ENCODE measurements around the gene FBXW8.

FBXW8 gene

DNA sequence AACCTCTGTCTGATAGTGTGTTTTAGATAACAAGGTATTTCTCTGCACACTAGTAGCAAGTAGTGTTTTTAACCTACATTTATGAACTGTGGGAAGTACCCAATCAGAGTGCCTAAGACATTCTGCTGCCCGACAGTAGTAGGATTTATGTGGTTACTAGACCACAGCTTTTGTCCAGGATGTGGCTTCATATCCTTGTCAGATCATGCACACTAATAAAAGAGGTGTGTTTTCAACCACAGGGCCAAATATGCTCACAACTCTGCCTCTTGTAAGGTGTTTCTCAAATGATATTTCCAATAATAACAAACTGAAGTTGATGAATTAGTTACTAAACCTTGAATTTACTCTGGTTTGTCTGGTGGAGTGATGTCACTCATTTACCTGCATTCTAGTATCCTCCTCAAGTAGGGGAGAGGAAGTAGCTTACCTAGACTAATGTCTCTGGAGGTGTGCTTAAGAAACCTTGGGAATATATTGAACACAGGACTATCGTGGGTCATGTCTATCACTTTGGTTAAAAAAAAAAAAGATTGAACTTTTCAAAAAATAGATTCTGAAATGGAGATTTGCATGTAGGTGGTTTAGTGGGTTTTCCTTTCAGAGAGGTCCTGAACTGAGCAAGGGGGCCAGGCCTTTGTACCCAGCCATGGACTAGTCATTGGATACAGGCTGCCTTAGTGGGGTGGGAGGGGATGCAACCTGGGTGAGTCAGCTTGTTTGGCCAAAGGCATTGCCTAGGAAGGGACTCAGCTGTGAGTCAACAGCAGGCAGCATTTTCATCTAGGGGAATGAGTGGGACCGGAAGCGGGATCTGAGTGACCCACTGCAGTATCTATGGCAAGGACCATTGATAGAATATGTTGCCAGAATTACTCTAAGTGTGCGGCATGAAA, 14.1 kb downstream of the FBXW8 start:
- DNase-seq (ENCODE audit: low read depth), result no peak

DNA sequence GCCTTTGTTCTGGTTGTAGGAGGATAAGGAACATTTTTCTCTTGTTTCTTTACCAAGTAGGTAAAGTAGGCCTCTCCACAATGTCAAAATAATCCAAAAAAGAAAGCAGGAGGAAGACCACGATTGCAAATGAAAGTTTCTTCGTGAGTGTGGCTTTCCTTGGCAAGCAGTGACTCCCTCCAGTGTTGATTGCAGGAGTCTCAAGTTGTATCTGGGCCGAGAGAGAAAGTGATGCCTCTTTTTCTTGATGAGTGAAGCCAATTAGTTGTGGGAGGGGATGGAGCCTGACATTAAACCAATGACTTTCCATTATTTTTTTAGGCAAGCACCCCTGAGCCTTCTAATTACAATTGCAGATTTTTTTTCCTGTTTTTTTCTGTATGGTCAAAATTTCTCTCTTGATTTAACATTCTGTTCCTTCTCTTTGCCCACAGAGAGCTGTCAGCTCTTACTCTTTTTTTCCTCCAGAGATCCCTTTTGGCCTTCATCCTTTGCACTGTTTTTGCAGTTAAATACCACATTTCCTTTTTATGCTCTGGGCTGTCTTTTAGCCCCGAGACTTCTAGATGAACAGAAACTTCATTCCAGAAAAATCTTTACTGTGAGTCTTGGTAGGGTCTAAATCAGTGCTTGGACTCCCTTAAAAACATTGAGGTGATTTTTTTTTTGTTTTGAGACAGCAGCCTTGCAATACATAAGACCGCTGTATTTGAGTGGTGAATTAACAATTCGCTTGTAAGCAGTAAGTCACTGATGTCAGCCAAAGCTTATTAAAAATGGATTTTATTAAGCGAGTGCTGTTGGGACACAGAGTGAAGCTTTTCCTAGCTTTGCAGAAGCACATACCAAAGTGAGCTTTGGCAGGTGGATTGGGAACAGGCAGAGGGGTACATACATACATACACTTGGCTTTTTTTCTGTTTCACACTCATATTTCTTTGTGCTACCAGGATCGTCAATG, 15.8 kb downstream of the FBXW8 start:
- DNase-seq (ENCODE audit: low read depth), result no peak

DNA sequence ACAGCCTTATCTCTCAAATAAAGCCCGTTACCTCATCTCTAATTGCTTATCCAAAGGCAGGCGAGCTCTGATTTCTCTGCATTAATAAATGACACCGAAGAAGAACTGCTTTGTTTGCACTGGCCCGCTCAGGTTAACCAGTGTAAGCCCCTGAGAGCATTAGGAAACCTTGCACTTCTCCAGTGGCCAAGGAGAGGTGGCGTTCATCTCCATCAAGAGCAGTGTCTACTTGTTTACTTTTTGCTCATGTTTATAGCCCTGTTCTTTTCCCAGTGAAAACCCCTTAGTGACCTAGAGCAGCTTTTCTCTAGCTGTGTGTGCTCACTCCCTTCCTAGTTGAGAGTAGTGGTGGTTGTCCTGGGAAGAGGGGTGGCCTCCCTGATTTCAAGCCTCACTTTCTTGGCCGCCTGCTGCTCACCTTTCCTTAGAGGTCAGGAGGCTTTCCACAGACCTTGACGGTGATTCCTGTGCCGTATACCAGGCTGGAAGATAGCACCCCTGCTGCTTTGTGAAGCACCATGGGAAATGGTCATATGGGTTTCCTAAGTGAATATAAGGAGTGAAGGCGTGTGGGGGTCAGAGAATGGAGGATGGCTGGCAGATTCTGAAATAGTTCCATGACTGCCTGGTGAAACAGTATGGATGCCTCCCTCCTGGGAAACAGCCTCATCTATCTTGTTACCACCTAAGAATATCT, 16.6 kb downstream of the FBXW8 start:
- DNase-seq (ENCODE audit: low read depth), result no peak

DNA sequence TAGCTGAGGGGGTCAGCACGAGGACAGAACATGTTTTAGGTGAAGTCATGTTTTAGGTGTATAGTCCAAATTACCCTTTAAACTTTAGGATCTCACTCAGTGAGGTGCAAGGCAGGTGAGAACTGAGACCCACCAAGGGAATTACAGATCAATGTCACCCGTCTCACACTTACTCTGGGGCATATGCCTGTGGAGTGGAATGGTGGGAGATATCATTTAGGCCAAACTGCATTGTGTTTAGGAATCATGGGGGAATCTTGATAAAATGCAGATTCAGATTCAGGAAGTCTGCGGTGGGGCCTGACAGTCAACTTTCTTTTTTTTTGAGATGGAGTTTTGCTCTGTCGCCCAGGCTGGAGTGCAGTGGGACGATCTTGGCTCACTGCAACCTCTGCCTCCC, 17.8 kb downstream of the FBXW8 start:
- no peak for DNase-seq (ENCODE audit: low read depth)

DNA sequence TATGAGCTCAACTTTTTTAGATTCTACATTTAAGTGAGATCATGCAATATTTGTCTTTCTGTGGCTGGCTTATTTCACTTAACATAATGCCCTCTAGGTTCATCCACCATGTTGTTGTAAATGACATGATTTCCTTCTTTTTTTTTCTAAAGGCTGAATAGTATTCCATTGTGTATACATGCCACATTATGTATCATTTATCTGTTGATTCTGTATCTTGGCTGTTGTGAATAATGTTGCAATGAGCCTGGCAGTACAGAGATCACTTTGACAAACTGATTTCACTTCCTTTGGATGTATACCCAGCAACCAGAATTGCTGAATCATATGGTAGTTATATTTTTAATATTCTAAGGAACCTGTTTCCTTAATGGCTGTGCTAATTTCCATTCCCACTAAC, 19.1 kb downstream of the FBXW8 start:
- DNase-seq (ENCODE audit: low read depth), result no peak

DNA sequence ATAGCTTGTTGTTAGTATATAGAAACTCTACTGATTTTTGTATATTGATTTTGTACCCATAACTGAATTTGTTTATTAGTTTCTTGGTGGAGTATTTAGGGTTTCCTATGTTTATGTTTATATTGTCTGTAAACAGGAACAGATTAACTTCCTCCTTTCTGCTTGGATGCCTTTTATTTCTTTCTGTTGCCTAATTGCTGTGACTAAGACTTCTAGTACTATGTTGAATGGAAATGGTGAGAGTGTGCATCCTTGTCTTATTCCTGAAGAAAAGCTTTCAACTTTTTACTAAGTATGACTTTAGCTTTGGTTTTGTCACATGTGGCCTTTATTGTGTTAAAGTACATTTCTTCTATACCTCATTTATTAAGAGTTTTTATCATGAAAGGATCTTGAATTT, 20.9 kb downstream of the FBXW8 start:
- DNase-seq (ENCODE audit: low read depth), result no peak

DNA sequence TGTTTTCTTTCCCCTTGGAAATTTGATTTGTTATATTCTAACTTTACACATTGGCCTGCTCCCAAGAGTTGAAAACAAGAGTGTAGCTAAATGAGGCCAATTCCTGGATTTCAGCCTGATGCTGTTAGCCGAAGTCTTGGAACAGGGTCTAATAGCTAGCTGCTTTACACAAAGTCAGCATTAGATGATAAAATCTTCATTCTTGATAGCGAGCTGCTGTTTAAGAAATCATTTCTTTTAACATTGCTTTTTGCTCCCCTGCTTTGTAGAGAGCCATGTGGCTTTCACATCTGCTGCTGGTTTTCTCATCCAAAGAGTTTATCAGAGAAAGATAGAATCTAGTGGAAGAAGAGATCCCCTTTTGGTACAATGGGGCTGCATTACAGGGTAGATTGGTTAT, 22.3 kb downstream of the FBXW8 start:
- no peak for DNase-seq (ENCODE audit: low read depth)

DNA sequence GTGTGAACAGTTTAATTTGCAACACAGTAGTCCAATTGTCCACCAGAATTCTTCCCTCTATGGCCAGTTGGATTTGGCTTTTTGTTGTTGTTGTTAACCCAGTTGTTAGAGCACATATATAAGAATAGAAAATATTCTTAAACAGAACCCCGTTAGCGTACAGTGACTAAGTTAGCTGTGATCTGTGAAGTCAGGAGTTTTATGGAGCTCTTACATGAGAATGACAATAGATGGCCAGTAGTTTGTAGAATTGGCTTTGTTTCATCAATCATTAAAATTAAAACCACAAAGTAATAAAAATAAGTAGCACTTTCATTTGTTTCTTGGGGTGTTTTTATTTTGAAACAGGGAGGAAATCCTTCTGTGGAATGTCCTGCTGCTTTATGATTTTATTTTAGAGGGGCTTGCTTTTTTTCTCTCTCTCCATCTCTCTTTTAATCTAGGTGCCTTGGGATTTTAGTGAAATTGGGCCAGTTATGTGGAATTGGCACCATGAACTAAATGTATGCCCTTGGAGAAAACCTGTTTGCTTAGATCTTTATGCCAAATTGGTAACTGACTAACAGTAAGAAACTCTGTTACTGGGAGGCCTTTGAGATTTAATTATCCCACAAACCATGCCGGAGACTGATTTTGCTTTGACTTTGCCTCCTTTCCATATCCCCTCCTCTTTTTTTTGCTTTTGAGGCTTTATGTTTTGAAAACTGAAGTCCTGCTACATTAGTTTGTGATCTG, 22.9 kb downstream of the FBXW8 start:
- DNase-seq (ENCODE audit: low read depth), result no peak

DNA sequence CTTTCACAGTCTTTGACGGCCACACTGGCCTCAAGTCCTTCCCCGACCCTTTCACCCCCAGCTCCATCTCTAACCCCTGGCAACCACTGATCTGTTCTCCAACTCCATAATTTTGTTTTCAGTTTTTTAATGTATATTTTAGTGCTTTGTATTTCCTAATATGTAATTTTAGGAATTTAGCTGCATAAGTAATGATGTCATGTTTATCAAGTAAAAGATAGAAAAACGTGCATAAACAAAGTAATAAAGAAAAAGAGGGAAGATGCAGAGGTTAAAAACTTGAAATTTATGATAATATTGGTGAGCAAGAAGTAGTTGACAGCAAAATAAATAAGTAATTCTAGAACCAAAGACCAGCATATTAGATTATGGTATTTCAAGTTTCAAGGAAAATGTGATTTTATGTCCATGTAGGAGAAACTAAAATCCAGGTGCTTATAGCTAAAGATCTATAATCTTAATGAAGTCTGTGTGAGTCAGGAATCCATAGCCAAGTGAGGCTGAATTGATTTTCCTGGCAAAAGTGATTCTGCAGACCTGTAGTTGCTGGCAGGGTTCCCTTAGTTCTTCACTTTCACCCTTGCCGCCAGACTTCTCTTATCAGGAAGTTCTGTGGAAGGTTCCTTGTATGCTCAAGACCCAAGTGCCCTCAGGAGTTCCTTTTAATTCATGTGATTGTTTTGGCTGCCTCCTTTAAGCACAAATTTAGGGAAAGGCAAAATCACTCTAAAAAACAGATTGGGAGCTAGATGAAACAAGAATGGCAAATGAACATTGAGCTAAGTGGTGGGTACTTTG, 24.4 kb downstream of the FBXW8 start:
- no peak for DNase-seq (ENCODE audit: low read depth)

DNA sequence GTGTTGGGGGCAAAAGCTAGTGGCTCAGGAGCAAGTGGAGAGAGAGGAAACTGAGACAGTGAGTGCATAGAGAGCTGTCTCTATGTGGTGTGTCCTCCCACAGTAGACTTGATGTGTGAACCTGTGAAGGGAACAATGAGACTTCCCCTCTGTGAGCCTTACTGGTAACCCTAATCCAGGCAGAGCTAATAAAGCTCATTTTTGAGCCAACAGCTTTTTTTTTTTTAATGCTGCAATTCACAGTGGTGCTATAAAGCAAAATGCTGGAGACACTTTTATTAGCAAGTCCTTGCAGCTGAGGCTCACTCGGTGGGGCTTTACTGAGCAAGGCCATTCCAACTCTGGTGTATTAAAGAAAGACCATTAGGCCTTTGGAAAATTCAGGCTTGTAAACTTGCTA, 26.9 kb downstream of the FBXW8 start:
- DNase-seq (ENCODE audit: low read depth), result no peak

DNA sequence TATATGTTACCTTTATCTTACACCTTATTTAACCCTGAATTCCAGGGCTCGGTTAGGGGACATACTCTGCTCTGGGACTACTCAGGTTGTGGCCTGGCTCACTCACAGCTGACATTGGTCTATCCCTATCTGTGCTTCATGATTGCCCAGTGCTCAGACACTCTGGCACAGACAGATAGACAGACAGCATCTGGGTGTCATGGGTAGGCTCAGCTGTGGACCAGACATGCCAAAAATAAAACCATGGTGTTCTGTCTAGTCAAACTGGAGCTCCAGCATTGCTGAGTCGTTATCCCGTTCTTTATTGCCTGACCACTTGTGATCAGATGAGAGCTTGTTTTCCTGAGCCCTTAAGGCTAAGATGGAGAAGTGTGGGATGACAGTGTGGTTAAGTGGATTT, 29.0 kb downstream of the FBXW8 start:
- DNase-seq (ENCODE audit: low read depth), result no peak

DNA sequence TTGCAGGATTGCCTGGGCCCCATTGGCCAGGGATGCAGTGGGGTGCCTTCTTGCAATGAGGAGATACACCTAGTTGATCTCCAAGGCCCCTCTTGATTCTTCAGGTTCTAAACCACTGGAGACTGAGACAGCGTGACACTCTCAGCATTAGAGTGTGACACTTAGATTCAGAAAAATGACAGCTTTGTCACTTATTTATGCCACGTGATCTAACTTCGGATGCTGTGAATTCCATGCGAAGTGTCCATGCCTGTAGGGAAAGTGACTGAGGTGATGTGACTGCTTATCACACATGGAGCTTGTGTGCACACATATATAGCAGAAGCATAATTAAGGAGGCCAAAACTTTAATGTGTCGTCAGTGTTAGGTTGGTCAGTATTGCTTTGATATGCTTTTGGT, 30.4 kb downstream of the FBXW8 start:
- no peak for DNase-seq (ENCODE audit: low read depth)

DNA sequence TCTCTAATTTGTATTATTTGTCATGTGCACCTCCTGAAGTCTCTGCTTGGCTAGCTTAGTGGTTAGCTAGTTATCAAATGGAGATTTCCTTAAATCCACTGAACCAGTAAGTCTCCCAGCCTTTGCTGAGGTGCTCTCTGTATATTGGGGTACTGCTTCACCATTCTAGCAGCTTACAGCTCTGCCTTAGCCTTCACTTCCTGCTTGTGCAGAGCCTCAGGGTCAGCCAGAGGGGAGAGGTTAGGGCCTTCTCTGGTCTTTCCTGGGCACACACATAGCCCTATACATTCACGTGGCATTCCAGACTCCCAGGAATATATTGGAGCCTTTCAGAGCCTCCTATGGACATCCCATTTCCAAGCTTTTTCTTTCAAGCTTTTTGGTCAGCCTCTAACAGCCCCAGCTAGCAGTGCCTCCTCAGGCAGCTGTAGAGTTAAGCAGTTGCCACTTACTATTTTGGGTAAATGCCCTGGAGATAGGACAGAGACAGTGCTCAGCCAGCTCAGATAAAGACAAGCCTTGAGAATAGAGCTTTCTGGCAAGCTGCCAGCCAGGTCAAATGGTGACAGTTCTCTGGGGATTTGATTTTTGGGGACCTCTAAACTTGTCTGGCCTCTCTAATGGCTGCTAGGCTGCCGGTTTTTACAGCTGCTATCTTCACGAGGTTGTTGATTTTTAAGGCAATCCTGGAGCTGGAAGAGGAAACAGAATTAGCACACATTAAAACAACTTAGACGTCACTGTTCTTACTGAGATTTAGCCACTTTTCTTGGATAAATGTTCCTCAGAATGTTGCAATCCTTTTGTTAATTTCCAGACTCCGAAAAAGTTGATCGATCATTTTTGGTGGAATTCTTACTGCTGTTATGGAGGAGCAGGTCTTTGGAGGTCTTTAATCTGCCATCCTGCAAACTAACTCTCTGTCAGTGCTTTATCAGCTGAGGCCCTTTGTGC, 32.9 kb downstream of the FBXW8 start:
- DNase-seq (ENCODE audit: low read depth), result no peak

DNA sequence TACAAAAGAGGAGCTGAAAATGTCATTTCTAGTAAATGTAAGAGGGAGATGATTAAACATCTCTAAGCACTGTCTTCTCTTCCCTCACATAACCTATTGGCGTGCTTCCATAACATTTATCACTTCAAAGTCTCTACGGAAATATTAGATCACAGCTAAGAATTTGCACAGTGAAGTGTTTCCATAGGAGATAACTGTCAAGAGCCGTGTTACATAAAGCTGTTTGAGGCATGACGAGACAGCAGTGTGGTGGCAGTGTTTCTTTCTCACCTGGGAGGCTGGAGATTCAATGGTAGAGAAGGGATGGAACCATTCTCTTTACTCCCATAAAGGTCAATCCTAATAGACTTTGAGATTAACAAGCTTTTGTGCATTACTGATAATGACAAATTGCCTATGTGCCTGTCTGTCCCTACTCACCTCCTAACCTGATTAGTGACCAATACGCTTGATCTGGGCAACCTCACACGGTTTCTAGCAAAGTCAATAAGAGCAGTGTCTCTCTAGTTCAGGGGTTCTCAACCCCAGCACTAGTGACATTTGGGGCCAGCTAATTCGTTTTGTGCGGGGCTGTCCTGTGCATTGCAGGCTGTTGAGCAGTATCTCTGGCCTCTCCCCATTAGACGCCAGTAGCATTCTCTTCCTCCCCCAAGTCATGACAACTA, 35.3 kb downstream of the FBXW8 start:
- DNase-seq (ENCODE audit: low read depth), result no peak

DNA sequence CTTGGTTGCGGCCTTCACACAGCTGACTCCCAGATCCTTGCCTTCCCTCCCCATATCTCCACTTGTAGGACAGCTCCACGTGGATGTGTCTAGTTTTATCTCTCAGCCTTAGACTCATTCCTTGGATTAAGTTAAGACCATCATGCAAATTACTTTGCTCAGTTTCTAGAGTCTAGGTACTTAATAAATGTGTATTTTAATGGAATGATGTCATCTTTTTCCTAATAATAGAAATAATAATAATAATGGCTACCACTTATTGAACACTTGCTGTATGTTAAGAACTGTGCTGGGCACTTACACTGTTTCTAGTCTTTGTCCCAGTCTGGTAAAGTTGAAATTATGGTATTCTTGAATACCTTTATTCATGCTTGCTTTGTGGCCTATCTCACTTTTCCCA, 37.5 kb downstream of the FBXW8 start:
- no peak for DNase-seq (ENCODE audit: low read depth)

DNA sequence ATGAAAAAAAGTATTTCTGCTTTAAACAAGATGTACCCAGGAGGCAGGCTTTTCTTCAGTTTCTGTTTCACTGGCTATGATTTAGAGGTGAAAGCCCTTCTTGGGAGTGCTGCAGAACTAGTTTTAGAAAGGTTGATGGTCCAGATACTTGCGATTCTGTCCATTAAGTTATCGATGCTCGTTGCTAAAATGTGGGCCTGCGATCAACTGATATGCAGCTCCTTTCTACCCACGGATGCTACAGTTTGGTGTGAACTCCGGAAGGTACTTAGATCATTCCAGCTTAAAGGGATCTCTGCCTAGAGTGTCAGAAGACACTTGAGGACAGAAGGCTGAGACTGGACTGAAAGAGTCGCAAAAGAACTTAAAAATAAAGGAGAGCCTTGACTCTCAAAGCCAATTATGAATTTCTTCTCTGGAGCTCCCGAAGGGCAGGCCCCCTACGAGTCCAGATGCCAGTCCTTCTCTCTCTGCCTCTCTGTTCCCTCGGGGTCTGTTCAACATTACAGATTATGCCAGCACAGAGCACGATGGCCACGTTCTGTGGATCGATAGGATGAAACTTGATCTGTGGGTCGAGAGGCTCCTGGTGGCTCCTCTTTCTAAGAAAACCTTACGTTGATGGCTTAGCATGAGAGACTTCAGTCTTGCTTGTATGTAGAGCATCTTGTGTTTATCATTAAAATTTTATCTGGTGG, 40.0 kb downstream of the FBXW8 start:
- no peak for DNase-seq (ENCODE audit: low read depth)

DNA sequence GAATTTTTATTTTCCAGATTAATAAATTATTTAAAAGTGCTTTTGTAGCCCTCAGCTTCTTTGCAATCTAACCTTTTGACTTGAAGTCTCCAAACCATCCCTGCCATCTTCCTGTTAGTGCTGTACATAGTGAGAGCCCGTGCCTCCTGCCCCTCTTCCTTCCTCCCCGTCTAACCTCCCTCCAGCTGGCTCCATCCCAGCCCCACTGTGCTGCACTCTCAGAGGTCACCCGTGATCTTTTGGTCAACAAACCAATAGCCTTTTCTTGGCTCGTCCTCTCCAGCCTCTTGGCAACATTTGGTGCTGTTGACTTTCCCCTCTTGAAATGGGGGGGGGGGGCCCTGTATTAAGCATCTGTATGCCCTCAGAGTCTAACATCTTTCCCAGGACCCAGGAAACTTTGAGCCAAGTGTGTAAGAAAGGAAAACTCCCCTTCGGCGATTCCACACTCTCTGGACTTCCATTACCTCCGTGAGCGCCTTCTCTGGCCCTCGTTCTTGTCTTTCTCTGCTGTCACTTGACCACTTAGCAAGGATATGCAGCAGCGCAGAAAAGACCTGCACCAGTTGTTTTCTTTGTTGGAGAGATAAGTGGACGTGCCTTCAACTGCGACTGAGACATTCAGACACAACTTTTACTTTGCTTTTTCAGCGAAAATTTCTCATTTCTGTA, 44.1 kb downstream of the FBXW8 start:
- no peak for DNase-seq (ENCODE audit: low read depth)
